ENCODE results near the gene ZBTB20.

ZBTB20 gene

DNA sequence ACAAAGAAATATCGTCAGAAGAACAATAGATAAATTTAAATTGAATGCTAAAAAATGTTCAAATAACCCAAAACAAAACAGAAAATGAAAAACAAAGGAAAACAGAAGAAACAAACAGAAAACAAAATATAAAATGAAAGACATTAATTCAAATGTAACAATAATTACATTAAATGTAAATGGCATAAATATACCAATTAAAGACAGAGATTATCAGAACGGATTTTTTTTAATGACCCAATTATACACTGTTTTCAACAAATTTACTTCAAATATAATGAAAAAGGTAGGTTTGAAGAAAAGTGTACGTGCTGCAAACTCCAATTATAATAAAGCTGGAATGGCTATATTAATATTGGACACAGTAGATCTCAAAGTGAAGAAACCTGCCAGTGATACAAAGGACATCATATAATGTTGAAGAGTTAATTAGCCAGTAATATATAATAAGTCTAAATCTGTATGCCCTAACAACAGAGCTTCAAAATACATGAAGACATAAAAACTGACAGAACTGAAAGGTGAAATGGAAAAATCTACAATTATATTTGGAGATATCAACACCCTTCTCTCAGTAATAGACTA lies 193.8 kb downstream of the ZBTB20 start:
- TF ChIP-seq, protein P1, sequence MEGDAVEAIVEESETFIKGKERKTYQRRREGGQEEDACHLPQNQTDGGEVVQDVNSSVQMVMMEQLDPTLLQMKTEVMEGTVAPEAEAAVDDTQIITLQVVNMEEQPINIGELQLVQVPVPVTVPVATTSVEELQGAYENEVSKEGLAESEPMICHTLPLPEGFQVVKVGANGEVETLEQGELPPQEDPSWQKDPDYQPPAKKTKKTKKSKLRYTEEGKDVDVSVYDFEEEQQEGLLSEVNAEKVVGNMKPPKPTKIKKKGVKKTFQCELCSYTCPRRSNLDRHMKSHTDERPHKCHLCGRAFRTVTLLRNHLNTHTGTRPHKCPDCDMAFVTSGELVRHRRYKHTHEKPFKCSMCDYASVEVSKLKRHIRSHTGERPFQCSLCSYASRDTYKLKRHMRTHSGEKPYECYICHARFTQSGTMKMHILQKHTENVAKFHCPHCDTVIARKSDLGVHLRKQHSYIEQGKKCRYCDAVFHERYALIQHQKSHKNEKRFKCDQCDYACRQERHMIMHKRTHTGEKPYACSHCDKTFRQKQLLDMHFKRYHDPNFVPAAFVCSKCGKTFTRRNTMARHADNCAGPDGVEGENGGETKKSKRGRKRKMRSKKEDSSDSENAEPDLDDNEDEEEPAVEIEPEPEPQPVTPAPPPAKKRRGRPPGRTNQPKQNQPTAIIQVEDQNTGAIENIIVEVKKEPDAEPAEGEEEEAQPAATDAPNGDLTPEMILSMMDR (IDR thresholded peaks at IDR 0.05; ENCODE audit: extremely low read depth, missing control alignments) = no peak
- DNase-seq (ENCODE audit: low spot score) = no peak

DNA sequence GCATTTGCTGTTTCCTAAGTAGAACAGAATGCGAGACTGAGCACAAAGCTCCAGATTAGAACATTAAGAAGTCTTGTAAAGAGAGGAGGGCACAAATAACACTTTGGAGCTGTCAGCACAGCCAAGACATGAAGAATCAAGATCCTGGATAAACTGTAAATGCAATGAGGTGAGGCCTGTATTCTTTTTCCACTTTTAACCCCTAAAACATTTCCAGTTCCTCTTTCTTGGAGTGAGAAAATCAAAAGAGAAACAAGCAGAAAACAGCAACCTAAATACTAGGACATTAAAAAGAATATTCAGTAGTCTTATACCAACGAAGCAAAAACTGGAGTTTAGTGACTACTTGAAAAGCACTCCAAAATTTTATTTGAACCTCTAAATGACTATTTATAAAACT lies 204.3 kb downstream of the ZBTB20 start:
- TF ChIP-seq, protein P1 (IDR thresholded peaks at IDR 0.05; ENCODE audit: extremely low read depth, missing control alignments) = no peak
- DNase-seq (ENCODE audit: low spot score) = no peak

DNA sequence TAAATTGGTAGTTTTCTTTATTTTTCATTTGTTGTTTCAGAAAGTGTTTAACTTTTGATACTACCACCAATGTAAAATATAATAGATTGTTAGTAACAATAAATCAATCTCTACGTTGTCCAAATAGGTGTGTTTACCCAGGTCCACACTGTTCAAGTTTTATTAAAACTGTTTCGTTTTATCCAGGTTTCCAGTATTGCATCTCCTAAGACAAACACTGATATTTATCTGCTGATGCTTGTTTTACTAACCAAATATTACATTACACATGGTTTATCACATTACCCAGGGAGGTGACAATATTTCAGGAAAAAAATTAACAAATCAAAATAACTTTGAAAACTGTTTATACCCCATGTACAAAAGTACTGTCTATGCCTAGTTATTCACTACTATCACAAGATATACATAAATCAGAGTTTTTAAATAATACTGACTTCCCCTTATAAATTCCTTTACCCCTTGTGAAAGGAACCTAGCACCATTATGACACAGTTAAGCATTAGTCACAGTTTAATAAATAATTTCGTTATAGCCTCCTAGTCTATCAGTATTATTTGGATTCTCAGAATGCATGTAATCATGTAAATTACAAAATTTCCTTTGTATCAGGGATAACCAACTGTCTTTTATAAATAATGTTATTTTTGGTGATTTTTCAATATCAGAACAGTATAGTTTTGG lies 205.3 kb downstream of the ZBTB20 start:
- TF ChIP-seq, protein P1 (IDR thresholded peaks at IDR 0.05; ENCODE audit: extremely low read depth, missing control alignments) = no peak
- DNase-seq (ENCODE audit: low spot score) = no peak

DNA sequence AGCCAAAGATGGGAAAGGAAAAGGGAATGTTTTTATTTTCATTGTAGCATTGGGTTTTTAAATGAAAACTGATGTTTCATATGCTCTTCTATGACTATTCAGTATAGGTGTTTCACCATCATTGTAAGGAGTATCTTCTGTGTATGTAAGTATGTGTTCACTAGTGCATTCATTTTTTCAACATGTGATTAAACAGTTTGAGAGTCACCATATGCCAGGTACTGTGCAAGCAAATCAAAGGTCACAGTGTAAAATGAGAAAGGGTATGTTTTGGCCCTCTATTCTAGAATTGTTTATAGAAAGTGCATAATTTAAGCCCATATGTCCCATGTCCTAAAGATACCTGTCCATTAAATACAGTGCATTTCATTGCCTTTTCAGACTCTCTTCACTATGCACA lies 207.2 kb downstream of the ZBTB20 start:
- DNase-seq (ENCODE audit: low spot score) = no peak
- TF ChIP-seq, protein P1 (IDR thresholded peaks at IDR 0.05; ENCODE audit: extremely low read depth, missing control alignments) = no peak

DNA sequence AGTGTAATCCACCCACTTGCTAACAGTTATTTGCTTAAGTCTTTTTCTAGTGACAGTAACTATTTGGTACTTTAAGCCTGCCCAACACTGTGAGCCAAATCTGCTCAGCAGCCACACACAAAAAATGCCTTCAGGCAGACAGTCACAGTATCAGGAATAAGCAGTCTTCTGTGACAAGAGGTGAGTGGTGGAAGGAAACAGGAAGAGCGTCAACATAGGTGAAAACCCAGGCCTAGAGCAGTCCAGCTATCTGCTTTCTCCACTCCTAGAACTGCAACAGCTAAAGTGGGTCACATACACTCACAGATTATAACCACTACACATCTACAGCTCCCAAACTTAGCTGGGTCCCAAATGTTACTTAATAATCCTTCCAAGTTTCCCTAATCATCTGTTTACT lies 213.7 kb downstream of the ZBTB20 start:
- TF ChIP-seq, protein P1 (IDR thresholded peaks at IDR 0.05; ENCODE audit: extremely low read depth, missing control alignments) = no peak
- no peak for DNase-seq (ENCODE audit: low spot score)

DNA sequence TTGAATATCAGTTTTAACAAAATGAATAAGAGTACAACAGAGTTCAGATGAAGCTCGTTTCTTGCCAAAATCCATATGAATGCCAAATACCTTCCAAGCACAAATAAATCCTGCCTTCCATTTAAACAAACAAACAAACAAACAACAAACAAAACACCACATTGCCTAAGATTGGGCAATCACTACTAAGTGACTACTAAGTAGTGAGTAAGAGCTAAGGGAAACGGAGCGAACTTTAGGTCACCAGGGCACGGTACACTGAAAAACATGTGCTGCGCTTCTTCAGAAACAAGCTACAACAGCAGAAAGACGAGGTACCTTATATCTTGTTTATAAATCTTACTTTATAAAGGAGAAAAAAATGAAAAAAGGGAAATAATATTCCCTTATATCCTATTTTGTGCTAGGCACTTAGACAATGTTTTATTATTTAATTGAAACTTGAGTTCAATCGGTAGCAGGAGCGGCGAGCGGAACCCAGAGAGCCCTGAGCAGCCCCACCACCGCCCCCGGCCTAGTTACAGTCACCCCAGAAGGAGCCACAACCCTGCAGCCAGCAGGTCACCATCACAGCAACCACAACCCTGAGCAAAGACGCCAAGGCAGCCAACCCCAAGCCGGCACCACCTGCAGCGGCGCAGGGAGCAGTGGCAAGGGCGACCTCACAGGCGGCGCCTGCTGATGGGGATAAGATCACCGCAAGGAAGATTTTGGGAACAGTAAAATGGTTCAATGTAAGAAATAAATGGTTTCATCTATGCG lies 216.9 kb downstream of the ZBTB20 start:
- DNase-seq (ENCODE audit: low spot score) = no peak
- TF ChIP-seq, protein P1 (IDR thresholded peaks at IDR 0.05; ENCODE audit: extremely low read depth, missing control alignments) = no peak

DNA sequence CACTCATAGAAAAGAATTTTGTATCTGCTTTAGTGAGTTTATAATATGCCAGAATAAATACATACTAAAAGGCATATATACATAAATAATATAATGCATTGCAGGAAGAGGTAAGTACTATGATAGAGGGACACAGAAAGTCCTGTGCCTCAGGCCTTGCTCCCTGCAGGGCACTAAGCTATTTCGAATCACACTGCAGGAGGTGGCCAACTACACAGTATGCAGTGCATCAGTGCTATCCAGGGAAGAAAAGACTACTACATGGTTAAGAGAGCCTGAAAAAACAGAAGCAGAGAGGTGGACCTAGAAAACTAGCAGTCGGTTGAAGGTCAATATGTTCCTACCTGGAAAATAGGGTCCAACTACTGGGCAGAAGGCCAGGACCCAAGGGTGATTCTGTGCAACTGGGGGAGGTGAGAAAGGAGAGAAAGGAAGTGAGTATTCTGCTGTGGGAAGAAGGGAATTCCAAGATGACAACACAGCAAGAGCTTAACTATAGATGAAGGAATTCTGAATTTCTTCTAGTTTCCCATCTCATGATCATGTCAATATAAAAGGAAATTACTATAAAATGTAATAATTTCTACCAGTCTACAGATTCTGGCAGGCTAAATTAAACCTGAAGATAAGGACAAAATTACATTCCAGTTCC lies 218.0 kb downstream of the ZBTB20 start:
- no peak for DNase-seq (ENCODE audit: low spot score)
- TF ChIP-seq, protein P1 (IDR thresholded peaks at IDR 0.05; ENCODE audit: extremely low read depth, missing control alignments) = no peak

All from GM20000 (cell line).